ENCODE data around the gene CXADR.

The CXADR gene

DNA sequence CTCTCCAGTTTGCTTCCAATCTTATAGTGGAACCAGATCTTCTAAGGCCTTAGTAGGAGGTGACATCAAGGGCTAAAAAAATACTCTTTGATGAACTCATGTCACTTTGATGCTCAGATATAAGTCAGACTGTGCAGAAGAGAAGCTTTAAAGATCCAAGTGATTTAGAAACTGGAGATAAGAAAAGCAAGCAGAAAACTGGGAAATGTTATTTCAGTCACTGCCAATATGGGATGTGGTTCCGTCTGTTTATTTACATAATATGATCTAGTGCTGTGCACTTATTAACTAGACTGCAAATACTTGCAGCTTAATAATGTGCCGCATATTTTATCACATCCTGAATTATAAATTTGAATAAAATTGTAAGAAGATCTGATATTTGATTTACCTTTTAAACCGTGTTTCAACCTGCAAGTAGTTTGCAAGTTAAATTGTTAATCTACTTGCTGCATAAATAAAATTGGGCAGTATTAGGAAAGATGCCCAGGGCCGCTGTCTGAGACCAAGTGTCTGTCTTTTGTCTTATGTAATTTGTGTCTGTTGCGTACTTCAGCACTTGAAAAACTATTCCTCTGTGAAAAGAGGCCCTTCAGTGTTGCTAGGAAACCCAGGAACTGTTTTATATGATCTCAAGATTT, 29.6 kb downstream of the CXADR start:
- Mint-ChIP-seq H3K36me3 (ENCODE audit: low read depth) (no peaks in the 10 kb centered on the region), H3K27ac (no peak overlapping the region), H3K27me3 (ENCODE audit: low read depth) (peaks cover 3% of the 10 kb centered on the region), H3K4me3 (no peak overlapping the region), H3K9me3 (no peaks in the 10 kb centered on the region), H3K4me1 (ENCODE audit: low read depth) (no peaks in the 10 kb centered on the region)

DNA sequence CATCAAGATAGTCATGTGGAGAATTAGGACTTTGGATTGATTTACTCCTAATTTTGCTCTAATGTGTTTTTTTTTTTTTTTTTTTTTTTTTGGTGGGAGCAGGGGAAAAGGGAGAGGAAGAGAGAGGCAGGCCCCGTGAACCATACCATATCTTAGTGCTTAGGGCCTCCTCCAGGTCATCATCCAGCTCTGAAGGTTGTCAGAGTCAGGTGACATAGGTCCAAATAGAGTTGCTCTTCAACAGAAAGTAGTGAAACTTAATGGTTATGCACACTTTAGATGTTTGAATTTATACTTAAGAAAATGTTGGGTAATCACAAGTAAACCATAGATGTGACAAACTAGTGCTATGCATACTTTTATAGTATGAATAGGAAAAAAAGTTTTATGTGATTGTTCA, 32.2 kb downstream of the CXADR start:
- Mint-ChIP-seq H3K4me3 (no peak overlapping the region), H3K9me3 (no peaks in the 10 kb centered on the region), H3K27me3 (ENCODE audit: low read depth) (no peaks in the 10 kb centered on the region), H3K27ac (no peak overlapping the region), H3K4me1 (ENCODE audit: low read depth) (no peaks in the 10 kb centered on the region), H3K36me3 (ENCODE audit: low read depth) (no peaks in the 10 kb centered on the region)

DNA sequence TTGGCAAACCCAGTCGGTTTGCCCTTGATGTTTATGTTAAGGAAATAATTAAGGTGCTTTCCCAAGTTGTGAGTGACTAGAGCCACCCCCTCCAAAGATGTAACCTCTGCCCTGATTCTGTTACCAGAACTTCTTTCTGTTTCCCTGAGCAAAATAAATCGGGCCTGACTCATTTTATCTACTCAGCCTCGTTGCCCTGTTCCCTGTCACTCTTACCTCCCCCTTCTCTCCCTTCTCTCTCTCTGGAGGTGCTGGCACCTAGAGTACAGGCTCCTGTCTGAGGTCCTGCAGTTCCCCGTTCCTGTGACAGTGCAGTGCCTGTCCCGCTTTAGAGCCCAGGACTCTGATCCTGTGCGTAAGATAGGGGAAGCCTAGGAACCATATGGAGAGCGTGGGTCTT, 35.4 kb downstream of the CXADR start:
- Mint-ChIP-seq H3K4me3 (no peak overlapping the region), H3K27ac (no peak overlapping the region), H3K9me3 (no peaks in the 10 kb centered on the region), H3K36me3 (ENCODE audit: low read depth) (no peaks in the 10 kb centered on the region), H3K27me3 (ENCODE audit: low read depth) (no peaks in the 10 kb centered on the region), H3K4me1 (ENCODE audit: low read depth) (no peaks in the 10 kb centered on the region)

DNA sequence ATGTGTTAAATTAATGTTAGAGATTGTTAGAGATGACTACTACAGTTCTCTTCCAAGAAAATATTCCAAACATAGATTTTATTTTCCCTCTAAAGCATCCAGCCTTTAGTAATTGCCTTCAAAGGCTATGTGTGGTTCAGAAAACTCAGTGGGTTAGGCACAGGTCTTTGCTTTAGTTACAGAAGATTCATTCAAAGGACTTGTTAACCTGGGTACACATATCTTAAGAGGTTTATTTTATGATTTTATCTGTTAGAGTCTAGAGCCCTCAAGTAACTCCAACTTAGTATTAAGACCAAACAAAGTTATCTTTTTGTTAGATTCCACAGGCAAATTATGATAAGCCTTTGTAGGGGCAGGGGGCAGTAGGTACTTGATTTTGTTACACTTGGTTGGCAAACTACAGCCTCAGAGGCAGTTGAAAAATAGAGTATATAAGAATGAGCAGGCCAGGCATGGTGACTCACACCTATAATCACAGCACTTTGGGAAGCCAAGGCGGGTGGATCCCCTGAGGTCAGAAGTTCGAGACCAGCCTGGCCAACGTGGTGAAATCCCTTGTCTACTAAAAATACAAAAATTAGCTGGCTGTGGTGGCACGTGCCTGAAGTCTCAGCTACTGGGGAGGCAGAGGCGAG, 37.9 kb downstream of the CXADR start:
- Mint-ChIP-seq H3K9me3 (no peaks in the 10 kb centered on the region), H3K27ac (no peak overlapping the region), H3K27me3 (ENCODE audit: low read depth) (no peaks in the 10 kb centered on the region), H3K4me3 (no peak overlapping the region), H3K36me3 (ENCODE audit: low read depth) (no peaks in the 10 kb centered on the region), H3K4me1 (ENCODE audit: low read depth) (no peaks in the 10 kb centered on the region)

DNA sequence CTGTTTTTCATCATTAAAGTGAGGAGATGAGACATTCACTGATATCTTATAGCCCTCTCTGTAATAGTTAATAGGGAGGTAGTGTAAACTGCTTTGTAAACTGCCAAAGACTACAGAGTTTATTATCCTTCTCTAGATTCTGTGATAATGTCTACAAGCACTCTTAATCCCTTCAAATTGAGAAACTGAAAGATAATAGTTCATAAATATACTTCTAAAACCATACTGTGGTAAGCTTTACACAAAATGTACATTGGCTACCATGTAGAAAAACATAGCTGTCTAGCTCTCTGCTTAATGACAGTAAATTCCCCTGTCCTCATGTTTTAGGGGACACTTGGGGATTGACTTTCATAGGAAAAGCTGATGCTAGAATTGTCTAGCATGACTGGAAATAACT, 39.6 kb downstream of the CXADR start:
- H3K9me3 Mint-ChIP-seq, result no peaks in the 10 kb centered on the region
- H3K4me3 Mint-ChIP-seq, result no peak overlapping the region
- H3K4me1 Mint-ChIP-seq (ENCODE audit: low read depth), result no peaks in the 10 kb centered on the region
- no peak overlapping the region for H3K27ac Mint-ChIP-seq
- peaks cover 4% of the 10 kb centered on the region for H3K27me3 Mint-ChIP-seq (ENCODE audit: low read depth)
- no peaks in the 10 kb centered on the region for H3K36me3 Mint-ChIP-seq (ENCODE audit: low read depth)

DNA sequence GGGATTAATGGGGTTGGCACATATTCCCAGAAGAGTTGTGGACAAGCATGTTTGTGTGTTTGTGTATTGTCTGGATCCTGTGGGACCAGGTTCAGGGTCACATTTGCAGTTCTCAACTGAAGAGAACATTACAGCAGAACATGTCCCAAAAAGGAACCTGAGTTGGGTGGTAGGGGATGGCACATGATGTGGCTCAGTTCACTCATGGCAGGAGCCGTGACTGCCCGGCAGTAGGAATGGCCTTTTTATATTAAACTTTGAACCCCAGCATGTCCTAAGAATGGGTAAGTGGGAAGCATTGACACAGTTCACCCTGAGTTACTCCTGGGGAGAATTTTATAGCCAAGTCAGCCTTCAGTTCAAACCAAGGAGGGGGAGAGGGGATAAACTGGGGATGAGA, 41.3 kb downstream of the CXADR start:
- H3K4me3 Mint-ChIP-seq, result no peak overlapping the region
- H3K36me3 Mint-ChIP-seq (ENCODE audit: low read depth), result no peaks in the 10 kb centered on the region
- H3K4me1 Mint-ChIP-seq (ENCODE audit: low read depth), result no peaks in the 10 kb centered on the region
- H3K27me3 Mint-ChIP-seq (ENCODE audit: low read depth), result peaks cover 4% of the 10 kb centered on the region
- no peak overlapping the region for H3K27ac Mint-ChIP-seq
- H3K9me3 Mint-ChIP-seq, result no peaks in the 10 kb centered on the region

DNA sequence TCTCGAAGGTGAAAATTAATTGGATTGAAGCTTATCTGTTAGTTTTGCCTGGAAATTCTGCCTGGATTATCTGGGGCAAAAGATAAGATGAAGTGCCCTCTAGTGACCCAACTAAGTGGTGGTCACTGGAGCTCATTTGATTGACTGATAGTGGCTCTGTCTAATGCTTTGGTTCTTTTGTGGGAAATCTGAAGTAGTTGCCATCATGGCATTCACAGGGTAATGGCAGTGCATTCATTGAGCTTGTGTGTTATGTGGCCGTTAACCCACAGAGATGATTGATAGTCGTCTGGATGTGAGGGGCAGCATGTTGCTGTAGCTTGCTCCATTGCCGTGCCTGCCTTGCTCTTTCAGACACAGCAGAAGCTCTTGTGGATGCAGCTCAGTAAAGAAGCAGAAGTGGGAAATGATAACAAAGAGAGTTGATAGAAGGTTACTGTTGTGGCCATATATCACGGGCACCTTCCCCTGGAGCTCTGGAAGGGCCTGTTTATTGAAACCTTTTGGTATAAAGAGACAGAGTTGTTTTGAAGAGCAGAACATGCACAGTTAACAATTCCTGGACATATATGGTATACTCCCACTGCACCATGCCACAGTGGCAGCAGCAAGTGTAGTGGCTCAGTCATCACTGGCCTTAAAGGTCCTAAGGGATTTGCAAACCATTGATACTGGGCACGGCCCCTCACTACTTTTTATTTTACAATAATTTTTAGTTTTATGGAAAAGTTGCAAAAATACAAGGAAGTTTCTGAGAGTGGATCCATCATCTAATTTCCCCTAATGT, 42.0 kb downstream of the CXADR start:
- no peak overlapping the region for H3K27ac Mint-ChIP-seq

DNA sequence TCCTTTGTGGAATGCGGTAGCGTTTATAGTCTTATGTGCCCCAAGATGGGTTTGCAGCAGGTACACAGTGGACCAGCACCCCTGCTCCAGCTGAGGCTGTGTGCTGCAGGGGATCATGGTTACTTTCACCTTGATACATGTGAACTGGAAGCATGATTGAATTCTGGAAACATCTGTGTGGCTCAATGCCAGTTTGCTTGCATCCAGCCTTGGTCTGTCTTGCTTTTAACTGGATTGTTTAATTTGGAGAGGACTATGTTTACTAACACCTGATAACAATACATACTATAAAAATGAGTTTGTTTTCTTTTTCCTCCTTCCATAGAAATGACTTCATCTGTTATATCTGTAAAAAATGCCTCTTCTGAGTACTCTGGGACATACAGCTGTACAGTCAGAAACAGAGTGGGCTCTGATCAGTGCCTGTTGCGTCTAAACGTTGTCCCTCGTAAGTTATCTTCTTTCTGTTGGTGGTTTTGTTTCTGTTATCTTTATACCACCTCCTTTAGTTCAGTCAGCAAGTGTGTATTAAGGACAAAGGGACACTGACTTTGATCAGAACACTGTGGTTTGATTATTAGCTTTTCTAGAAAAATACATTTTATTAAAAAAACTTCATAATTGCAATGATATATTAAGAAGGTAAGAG, 47.7 kb downstream of the CXADR start:
- H3K27me3 Mint-ChIP-seq (ENCODE audit: low read depth), result peaks cover 4% of the 10 kb centered on the region
- no peak overlapping the region for H3K27ac Mint-ChIP-seq
- no peaks in the 10 kb centered on the region for H3K4me1 Mint-ChIP-seq (ENCODE audit: low read depth)

More for the DNA sequence above, 42.0 kb downstream of the CXADR start:
- H3K4me3 Mint-ChIP-seq, result no peak overlapping the region
- H3K4me1 Mint-ChIP-seq (ENCODE audit: low read depth), result no peaks in the 10 kb centered on the region
- peaks cover 4% of the 10 kb centered on the region for H3K27me3 Mint-ChIP-seq (ENCODE audit: low read depth)
- no peaks in the 10 kb centered on the region for H3K36me3 Mint-ChIP-seq (ENCODE audit: low read depth)
- H3K9me3 Mint-ChIP-seq, result no peaks in the 10 kb centered on the region

DNA sequence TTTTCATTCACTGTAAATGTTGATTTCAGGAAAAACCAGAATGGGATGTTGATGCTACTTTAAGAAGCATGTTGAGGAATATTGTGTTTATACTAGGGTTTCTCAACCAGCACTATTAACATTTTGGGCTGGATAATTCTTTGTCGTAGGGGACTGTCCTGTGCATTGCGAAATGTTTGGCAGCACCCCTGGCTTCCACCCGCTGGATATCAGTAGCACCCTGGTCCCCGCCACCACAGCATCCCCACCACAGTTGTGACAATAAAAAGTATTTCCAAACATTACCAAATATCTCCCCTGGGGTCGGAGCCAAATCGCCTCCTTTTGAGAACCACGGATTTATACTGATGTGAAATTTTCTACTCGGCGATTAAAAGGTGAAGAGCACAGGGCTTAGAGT, 57.9 kb downstream of the CXADR start:
- H3K27ac Mint-ChIP-seq, result no peak overlapping the region
- no peaks in the 10 kb centered on the region for H3K9me3 Mint-ChIP-seq
- peaks cover 11% of the 10 kb centered on the region for H3K27me3 Mint-ChIP-seq (ENCODE audit: low read depth)
- H3K4me3 Mint-ChIP-seq, result no peak overlapping the region
- no peaks in the 10 kb centered on the region for H3K4me1 Mint-ChIP-seq (ENCODE audit: low read depth)
- no peaks in the 10 kb centered on the region for H3K36me3 Mint-ChIP-seq (ENCODE audit: low read depth)

More for the DNA sequence above, 47.7 kb downstream of the CXADR start:
- no peaks in the 10 kb centered on the region for H3K9me3 Mint-ChIP-seq
- no peaks in the 10 kb centered on the region for H3K36me3 Mint-ChIP-seq (ENCODE audit: low read depth)
- no peak overlapping the region for H3K4me3 Mint-ChIP-seq

DNA sequence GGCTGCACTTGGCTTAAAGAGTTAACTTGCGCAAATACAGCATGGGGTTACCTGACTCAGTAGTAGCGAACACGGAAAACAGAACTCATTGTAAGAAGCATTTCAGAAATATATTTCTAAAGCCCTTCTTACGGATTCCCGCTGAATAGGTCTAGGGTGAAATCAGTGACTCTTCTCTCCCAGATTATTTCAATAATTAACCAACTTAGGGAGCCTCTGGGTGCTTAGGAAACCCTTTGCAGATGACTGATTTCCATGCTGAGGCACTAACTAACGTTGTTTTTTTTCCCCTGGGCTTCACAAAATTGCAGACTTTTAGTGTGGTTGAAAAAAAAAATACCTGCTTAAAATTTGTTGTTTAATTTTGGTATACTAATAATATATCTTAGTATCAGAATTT, 59.6 kb downstream of the CXADR start:
- Mint-ChIP-seq H3K27ac (no peak overlapping the region), H3K4me3 (no peak overlapping the region), H3K27me3 (ENCODE audit: low read depth) (peaks cover 11% of the 10 kb centered on the region), H3K9me3 (no peaks in the 10 kb centered on the region), H3K4me1 (ENCODE audit: low read depth) (no peaks in the 10 kb centered on the region), H3K36me3 (ENCODE audit: low read depth) (no peaks in the 10 kb centered on the region)

DNA sequence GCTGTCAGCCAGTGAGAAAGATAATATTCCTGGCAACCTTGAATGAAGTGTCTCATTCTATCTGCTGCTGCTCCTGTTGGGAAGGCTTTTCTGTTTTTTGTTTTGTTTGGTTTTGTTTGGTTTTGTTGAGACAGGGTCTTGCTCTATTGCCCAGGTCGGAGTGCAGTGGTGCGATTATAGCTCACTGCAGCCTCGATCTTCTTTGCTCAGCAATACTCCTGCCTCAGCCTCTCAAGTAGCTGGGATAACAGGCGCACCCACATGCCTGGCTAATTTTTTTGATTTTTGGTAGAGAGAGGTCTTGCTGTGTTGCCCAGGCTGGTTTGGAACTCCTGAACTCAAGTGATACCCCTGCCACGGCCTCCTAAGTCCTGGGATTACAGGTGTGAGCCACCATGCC, 62.2 kb downstream of the CXADR start:
- Mint-ChIP-seq H3K27me3 (ENCODE audit: low read depth) (peaks cover 15% of the 10 kb centered on the region), H3K4me1 (ENCODE audit: low read depth) (no peaks in the 10 kb centered on the region), H3K27ac (no peak overlapping the region), H3K9me3 (no peaks in the 10 kb centered on the region), H3K36me3 (ENCODE audit: low read depth) (no peaks in the 10 kb centered on the region), H3K4me3 (no peak overlapping the region)

DNA sequence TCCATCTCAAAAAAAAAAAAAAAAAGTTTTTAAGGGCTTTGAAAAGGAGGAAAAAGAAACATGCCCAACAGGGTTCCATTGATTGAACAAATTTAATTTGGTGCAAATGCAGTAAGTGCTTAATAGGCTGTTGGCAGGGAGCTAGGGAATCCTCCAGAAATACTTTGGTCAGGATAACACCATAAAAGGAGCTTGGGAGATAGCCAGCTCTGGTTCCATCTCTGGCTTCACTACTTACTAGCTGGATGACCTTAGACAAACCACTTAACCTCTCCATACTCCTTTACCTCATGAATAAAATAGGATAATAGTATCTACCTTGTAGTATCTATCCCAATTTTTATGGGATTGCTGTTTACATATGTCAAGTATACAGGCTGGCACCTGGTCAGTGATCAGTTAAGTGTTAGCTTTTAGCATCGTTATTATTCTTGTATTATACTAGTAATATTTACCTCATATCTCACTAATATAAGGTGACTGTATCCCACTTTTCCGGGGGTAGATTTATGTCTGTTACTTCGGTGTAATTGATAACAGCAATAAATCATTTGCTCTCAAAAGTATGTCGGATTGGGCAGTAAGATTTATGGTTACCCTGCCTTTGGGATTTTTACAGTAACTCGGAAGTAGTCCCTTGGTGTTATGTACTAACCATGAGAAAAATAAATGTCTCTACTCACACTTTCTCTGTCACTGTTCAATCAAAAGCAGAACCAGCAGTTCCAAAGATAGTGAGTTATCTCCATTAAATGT, 63.4 kb downstream of the CXADR start:
- H3K4me3 Mint-ChIP-seq, result no peak overlapping the region
- H3K27me3 Mint-ChIP-seq (ENCODE audit: low read depth), result peaks cover 12% of the 10 kb centered on the region
- no peak overlapping the region for H3K27ac Mint-ChIP-seq
- no peaks in the 10 kb centered on the region for H3K9me3 Mint-ChIP-seq
- no peaks in the 10 kb centered on the region for H3K36me3 Mint-ChIP-seq (ENCODE audit: low read depth)
- H3K4me1 Mint-ChIP-seq (ENCODE audit: low read depth), result no peaks in the 10 kb centered on the region

DNA sequence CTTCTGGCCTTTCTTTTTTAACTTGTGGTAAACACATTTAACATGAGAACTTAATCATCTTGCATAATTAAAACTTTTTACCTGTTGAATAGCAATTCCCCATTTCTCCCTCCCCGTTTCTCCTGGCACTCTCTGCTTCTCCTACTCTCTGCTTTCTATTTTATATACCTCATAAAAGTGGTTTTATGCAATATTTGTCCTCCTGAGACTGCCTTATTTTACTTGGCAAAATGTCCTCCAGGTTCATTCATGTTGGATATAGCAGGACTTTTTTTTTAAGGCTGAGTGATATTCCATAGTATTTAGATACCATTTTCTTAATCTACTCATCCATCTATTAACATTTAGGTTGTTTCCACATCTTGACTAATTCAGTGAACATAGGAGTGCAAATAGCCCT, 64.9 kb downstream of the CXADR start:
- H3K4me1 Mint-ChIP-seq (ENCODE audit: low read depth), result no peaks in the 10 kb centered on the region
- no peak overlapping the region for H3K4me3 Mint-ChIP-seq
- no peaks in the 10 kb centered on the region for H3K36me3 Mint-ChIP-seq (ENCODE audit: low read depth)
- no peaks in the 10 kb centered on the region for H3K9me3 Mint-ChIP-seq
- H3K27me3 Mint-ChIP-seq (ENCODE audit: low read depth), result peaks cover 12% of the 10 kb centered on the region
- no peak overlapping the region for H3K27ac Mint-ChIP-seq

DNA sequence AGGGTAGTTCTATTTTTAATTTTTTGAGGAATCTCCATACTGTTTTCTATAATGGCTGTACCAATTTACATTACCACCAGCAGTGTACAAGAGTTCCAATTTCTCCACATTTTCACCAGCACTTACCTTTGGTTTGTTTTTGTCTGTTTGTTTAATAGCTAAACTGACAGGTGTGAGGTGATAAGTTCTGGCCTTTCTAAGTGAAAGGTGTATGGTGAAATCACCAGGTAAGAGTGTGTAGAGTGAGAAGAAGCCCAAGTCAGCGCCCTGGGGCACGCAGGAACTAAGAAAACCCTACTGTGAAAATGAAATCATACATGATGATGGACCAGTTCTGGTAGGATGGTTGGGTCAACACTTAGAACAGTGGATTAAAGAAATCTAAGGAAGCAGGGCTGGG, 65.3 kb downstream of the CXADR start:
- no peak overlapping the region for H3K4me3 Mint-ChIP-seq
- no peaks in the 10 kb centered on the region for H3K4me1 Mint-ChIP-seq (ENCODE audit: low read depth)

More for the DNA sequence above, 65.3 kb downstream of the CXADR start:
- Mint-ChIP-seq H3K9me3 (no peaks in the 10 kb centered on the region), H3K27ac (no peak overlapping the region), H3K36me3 (ENCODE audit: low read depth) (no peaks in the 10 kb centered on the region), H3K27me3 (ENCODE audit: low read depth) (peaks cover 12% of the 10 kb centered on the region)
